ENCODE results near the gene EDIL3. TPM values are rescaled to one million over a fixed set of nuclear protein-coding genes. Genes with fewer than 3 reads are reported as not detected.

The EDIL3 gene
- total RNA-seq, 1 donor from 2014 or later: 220 TPM

DNA sequence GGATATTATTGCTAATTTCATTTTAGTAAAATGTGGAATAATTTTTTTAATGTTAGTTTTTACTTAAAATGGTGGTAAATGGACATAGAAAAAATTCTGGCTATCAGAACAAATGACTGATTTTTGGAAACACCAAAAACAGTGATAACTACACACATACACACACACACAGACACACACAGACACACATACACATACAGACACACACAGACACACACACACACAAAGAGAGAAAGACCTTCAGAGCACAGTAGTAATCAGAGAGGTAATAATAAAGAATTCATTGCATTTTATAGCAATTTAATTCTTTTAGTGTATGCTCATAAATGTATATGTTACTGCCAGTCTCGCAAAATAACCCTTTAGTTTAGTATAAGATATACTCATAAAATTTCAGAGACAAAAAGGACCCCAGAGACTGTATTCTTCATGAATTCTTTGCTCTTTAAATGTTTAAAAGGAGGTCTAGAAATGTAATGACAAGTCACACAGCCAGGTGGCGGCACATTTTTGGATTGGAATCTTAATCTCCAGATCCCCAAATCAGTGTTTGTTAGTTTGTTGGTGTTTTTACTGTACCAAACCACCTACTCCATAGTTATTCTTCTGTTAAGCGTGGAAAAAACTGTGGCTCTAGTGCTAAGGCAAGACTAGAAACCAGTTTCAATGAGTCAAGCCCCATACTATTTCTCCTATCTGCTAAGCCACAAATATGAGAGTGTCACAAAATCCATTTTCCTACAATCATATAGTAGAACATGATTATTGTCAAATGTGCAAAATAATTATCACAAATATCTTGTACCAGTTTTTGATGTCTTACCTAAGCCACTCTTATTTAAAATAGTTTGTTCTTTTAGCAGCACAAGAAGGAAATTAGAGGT lies 109.9 kb downstream of the EDIL3 start:
- DNase-seq: peak; percentile 60

DNA sequence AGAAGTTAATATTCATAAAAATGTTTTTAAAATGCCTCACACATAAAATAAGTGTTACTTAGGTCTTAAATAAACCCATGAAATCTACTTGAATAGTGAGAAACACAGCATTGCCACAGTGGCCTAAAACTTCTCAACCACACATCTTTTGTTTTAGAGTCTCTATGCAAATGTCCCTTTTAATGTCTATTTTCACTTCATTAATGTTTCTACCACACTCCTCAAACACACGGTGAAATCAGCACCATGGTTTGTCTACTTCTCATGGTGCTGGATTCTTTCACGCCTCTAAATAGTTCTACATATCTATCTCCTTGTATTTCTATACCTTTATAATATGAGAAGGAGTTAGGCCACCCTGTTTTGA lies 111.2 kb downstream of the EDIL3 start:
- Mint-ChIP-seq H3K36me3 (ENCODE audit: unreplicated experiment) (no peaks in the 10 kb centered on the region), H3K4me3 (ENCODE audit: unreplicated experiment) (no peak overlapping the region), H3K9me3 (ENCODE audit: unreplicated experiment) (no peaks in the 10 kb centered on the region), H3K27ac (ENCODE audit: unreplicated experiment) (no peak overlapping the region), H3K27me3 (ENCODE audit: unreplicated experiment) (no peaks in the 10 kb centered on the region), H3K4me1 (ENCODE audit: low read depth, unreplicated experiment) (peaks cover 20% of the 10 kb centered on the region)
- no peak for DNase-seq
- TF ChIP-seq, protein P1, sequence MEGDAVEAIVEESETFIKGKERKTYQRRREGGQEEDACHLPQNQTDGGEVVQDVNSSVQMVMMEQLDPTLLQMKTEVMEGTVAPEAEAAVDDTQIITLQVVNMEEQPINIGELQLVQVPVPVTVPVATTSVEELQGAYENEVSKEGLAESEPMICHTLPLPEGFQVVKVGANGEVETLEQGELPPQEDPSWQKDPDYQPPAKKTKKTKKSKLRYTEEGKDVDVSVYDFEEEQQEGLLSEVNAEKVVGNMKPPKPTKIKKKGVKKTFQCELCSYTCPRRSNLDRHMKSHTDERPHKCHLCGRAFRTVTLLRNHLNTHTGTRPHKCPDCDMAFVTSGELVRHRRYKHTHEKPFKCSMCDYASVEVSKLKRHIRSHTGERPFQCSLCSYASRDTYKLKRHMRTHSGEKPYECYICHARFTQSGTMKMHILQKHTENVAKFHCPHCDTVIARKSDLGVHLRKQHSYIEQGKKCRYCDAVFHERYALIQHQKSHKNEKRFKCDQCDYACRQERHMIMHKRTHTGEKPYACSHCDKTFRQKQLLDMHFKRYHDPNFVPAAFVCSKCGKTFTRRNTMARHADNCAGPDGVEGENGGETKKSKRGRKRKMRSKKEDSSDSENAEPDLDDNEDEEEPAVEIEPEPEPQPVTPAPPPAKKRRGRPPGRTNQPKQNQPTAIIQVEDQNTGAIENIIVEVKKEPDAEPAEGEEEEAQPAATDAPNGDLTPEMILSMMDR (IDR thresholded peaks at IDR 0.05; ENCODE audit: partially characterized antibody, unreplicated experiment): no peak

More for the DNA sequence above, 109.9 kb downstream of the EDIL3 start:
- Mint-ChIP-seq H3K27ac (ENCODE audit: unreplicated experiment) (peak overlapping the region; percentile 2), H3K4me3 (ENCODE audit: unreplicated experiment) (no peak overlapping the region), H3K36me3 (ENCODE audit: unreplicated experiment) (no peaks in the 10 kb centered on the region), H3K9me3 (ENCODE audit: unreplicated experiment) (no peaks in the 10 kb centered on the region), H3K4me1 (ENCODE audit: low read depth, unreplicated experiment) (peaks cover 31% of the 10 kb centered on the region), H3K27me3 (ENCODE audit: unreplicated experiment) (no peaks in the 10 kb centered on the region)
- TF ChIP-seq, protein P1 (IDR thresholded peaks at IDR 0.05; ENCODE audit: partially characterized antibody, unreplicated experiment): peak; percentile 76

DNA sequence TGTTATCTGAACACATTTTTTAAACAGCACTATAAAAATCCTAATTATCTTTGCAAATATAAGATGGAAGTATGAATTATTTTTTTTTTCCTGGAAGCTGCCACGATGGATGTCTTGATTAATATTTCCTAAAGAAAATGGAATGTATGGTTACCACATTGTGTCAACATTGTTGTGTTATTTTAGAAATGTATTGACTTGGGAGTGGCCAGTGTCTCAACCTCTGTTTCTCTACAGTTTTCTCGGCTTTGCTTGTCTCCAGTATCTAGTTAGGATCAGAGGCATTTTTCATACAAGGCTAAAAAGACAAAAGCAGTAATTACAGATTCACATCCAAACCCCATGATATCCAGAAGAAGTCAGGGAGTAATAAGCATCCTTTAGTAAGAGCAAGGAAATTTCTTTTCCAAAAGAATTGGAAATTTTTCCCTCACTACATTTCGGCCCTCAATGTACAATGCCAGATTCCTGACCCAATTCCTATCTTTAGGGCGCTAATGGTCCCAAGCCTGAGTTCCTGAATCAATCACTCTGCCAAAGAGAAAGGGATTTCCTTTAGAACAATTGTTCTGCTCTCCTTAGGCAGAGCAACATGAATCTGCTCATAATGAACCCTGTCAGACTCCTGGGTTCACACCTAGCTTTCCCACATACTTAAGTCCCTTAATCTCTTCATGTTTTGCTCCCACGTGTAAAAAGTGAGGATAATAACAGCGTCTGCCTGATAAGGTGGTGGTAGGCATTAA lies 111.7 kb downstream of the EDIL3 start:
- TF ChIP-seq, protein P1 (IDR thresholded peaks at IDR 0.05; ENCODE audit: partially characterized antibody, unreplicated experiment): no peak
- no peaks in the 10 kb centered on the region for H3K27me3 Mint-ChIP-seq (ENCODE audit: unreplicated experiment)
- H3K4me1 Mint-ChIP-seq (ENCODE audit: low read depth, unreplicated experiment): peaks cover 14% of the 10 kb centered on the region
- H3K9me3 Mint-ChIP-seq (ENCODE audit: unreplicated experiment): no peaks in the 10 kb centered on the region
- H3K4me3 Mint-ChIP-seq (ENCODE audit: unreplicated experiment): no peak overlapping the region
- no peak for DNase-seq
- no peak overlapping the region for H3K27ac Mint-ChIP-seq (ENCODE audit: unreplicated experiment)
- no peaks in the 10 kb centered on the region for H3K36me3 Mint-ChIP-seq (ENCODE audit: unreplicated experiment)

DNA sequence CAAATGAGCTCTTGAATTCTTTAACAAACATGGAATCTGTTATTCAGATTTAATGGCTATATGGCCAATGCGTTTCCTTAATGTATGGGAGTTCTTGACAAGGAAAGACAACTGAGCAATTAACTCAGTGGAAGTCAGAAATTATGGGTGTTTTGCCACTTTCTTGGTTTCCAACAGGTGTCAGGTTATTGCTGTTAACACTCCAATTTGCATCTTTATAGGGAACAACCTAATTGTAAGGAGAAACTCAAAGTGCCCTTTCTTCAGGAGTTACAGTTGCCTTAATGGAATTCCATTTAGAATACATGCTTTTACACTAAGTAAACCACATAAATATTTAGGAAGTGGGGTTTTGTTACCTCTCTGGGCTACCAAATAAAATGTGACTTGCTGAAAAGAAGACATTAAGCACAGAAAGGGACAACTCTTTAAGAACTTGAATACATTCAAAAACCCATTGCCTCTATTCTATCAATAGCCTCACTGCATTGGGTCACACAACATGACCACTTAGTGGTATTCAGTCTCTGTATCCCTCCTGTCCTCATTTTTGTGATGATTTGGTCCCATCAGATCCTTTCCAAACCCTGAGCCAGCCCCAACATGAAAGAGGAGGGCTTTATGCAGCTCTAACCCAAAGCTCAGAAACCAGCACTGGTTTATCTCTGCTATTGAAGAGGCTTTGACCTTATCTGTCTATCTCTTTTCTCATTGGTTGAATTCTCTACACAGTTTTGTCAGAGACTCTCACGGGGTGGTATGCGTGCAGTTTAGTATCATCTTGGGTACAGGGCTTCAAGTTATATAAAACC lies 118.7 kb downstream of the EDIL3 start:
- DNase-seq: no peak
- peaks cover 10% of the 10 kb centered on the region for H3K4me1 Mint-ChIP-seq (ENCODE audit: low read depth, unreplicated experiment)
- no peak overlapping the region for H3K27ac Mint-ChIP-seq (ENCODE audit: unreplicated experiment)
- no peaks in the 10 kb centered on the region for H3K27me3 Mint-ChIP-seq (ENCODE audit: unreplicated experiment)
- H3K9me3 Mint-ChIP-seq (ENCODE audit: unreplicated experiment): peaks cover 2% of the 10 kb centered on the region
- no peak overlapping the region for H3K4me3 Mint-ChIP-seq (ENCODE audit: unreplicated experiment)
- H3K36me3 Mint-ChIP-seq (ENCODE audit: unreplicated experiment): no peaks in the 10 kb centered on the region
- TF ChIP-seq, protein P1 (IDR thresholded peaks at IDR 0.05; ENCODE audit: partially characterized antibody, unreplicated experiment): no peak
